H1 (cell line): ENCODE results near the gene CFAP54. TPM values are rescaled to one million over a fixed set of nuclear protein-coding genes. Genes with fewer than 3 reads are reported as not detected.
"Not testable (repeated sequence)": the region's sequence is repeated elsewhere in the genome, so short reads cannot be mapped to it uniquely, and the experiment has no call there.

Experiments used
- CTCF ChIA-PET: fragments of 300-600 bp; sonication (Branson Sonifier 250); formaldehyde crosslinking; loops from one replicate; lab custom pipeline; 2021; ENCODE audit not compliant: partially characterized antibody; lab: Charles Lee
- POLR2A ChIA-PET: fragments of 300-600 bp; sonication (Branson Sonifier 250); formaldehyde crosslinking; loops from one replicate; lab custom pipeline; 2021; ENCODE audit warnings: inconsistent platforms; ENCODE audit not compliant: partially characterized antibody; lab: Charles Lee
- DNase-seq, 2 experiments: peaks; one replicate each; pipeline versions ENCODE4 v3.0.0 to v3.0.0-alpha.2; 2010 to 2022; ENCODE audit warnings: low spot score in 2 of 2, low read depth in 1 of 2, mixed read lengths in 1 of 2
- FAIRE-seq: peaks from 2 replicates; lab custom pipeline; 2011; peaks lifted over from hg19 to GRCh38; lab: Jason Lieb, UNC
- H2AFZ ChIP-seq: 2 replicates; pipeline ENCODE4 v1.8.1; 2012; ENCODE audit warnings: low read length, inconsistent platforms
- H2AK5ac ChIP-seq: 2 replicates; pipeline ENCODE4 v1.6.1; 2013; ENCODE audit warnings: low read depth, low read length
- H2BK120ac ChIP-seq: replicated peaks from 2 replicates; pipeline ENCODE3; 2013; ENCODE audit warnings: low read depth, low read length, inconsistent platforms
- H2BK12ac ChIP-seq: 2 replicates; pipeline ENCODE4 v1.6.1; 2013; ENCODE audit warnings: low read depth, low read length
- H2BK15ac ChIP-seq: 2 replicates; pipeline ENCODE4 v1.6.1; 2013; ENCODE audit warnings: low read length
- H2BK20ac ChIP-seq: 2 replicates; pipeline ENCODE4 v1.6.1; 2013; ENCODE audit warnings: low read length
- H2BK5ac ChIP-seq: 2 replicates; pipeline ENCODE4 v1.6.1; 2013; ENCODE audit warnings: low read depth, low read length
- H3K14ac ChIP-seq: 2 replicates; pipeline ENCODE4 v1.6.1; 2013; ENCODE audit warnings: inconsistent platforms; ENCODE audit not compliant: insufficient read length
- H3K18ac ChIP-seq: 2 replicates; pipeline ENCODE4 v1.6.1; 2013; ENCODE audit warnings: low read length; ENCODE audit errors: extremely low read depth
- H3K23ac ChIP-seq: 2 replicates; pipeline ENCODE4 v1.6.1; 2013; ENCODE audit warnings: inconsistent platforms; ENCODE audit not compliant: insufficient read length
- H3K23me2 ChIP-seq: 2 replicates; pipeline ENCODE4 v1.6.1; 2013; ENCODE audit warnings: low read depth, low read length
- H3K27ac ChIP-seq: 2 replicates; pipeline ENCODE4 v1.6.1; 2011; ENCODE audit warnings: low read depth, low read length, inconsistent platforms
- H3K27me3 ChIP-seq, 4 experiments: replicated peaks in 1 of 4; 1 replicate in 1 of 4; 2 replicates in 3 of 4; pipeline versions ENCODE4 v1.6.1 to v1.8.1; 2011 to 2013; ENCODE audit warnings: low read length in 3 of 4, mild to moderate bottlenecking in 3 of 4, inconsistent platforms in 2 of 4, mixed read lengths in 2 of 4, moderate library complexity in 1 of 4; ENCODE audit not compliant: control insufficient read depth in 3 of 4, insufficient read depth in 3 of 4; ENCODE audit errors: extremely low read depth in 1 of 4
- H3K36me3 ChIP-seq, 4 experiments: 2 replicates each; pipeline versions ENCODE4 v1.6.1 to v1.8.1; 2011 to 2013; ENCODE audit warnings: mild to moderate bottlenecking in 4 of 4, low read length in 3 of 4, moderate library complexity in 2 of 4, control low read depth in 1 of 4, inconsistent platforms in 1 of 4; ENCODE audit not compliant: insufficient read depth in 4 of 4, control insufficient read depth in 2 of 4
- H3K4ac ChIP-seq: replicated peaks from 2 replicates; pipeline ENCODE3; 2013; ENCODE audit warnings: low read length, low read depth, mixed read lengths, inconsistent platforms; ENCODE audit not compliant: insufficient read length
- H3K4me1 ChIP-seq, 4 experiments: replicated peaks in 1 of 4; 1 replicate in 1 of 4; 2 replicates in 3 of 4; pipeline versions ENCODE4 v1.6.1 to v1.8.1; 2011 to 2013; ENCODE audit warnings: low read length in 3 of 4, inconsistent platforms in 2 of 4, mixed read lengths in 1 of 4; ENCODE audit not compliant: insufficient read depth in 4 of 4, control insufficient read depth in 3 of 4
- H3K4me2 ChIP-seq, 2 experiments: 2 replicates each; pipeline versions ENCODE4 v1.6.1 to v1.8.1; 2011 to 2013; ENCODE audit warnings: low read depth in 2 of 2, low read length in 2 of 2, control low read depth in 1 of 2, inconsistent platforms in 1 of 2, mild to moderate bottlenecking in 1 of 2; ENCODE audit not compliant: insufficient read depth in 1 of 2
- H3K4me3 ChIP-seq, 4 experiments: fragments of 200-600, 300-600 bp in 1 of 4; sonication (generic), shearing (Covaris generic), sonication (Bioruptor Twin) in 1 of 4; 2 replicates each; pipeline versions ENCODE4 v1.5.1 to v1.8.1; 2011 to 2016; ENCODE audit warnings: low read length in 4 of 4, low read depth in 3 of 4, control low read depth in 2 of 4, inconsistent platforms in 2 of 4, mild to moderate bottlenecking in 2 of 4, mixed read lengths in 1 of 4, moderate library complexity in 1 of 4; ENCODE audit not compliant: insufficient read depth in 2 of 4; ENCODE audit errors: extremely low read depth in 1 of 4
- H3K56ac ChIP-seq: replicated peaks from 2 replicates; pipeline ENCODE3; 2013; ENCODE audit warnings: low read depth, mild to moderate bottlenecking, mixed read lengths, low read length, inconsistent platforms; ENCODE audit not compliant: insufficient read length
- H3K79me1 ChIP-seq: 2 replicates; pipeline ENCODE4 v1.6.1; 2013; ENCODE audit warnings: low read depth, low read length, control low read depth
- H3K79me2 ChIP-seq, 2 experiments: 2 replicates each; pipeline versions ENCODE4 v1.6.1 to v1.8.1; 2012 to 2013; ENCODE audit warnings: low read length in 2 of 2, mild to moderate bottlenecking in 2 of 2, inconsistent platforms in 1 of 2; ENCODE audit not compliant: insufficient read depth in 2 of 2, control insufficient read depth in 1 of 2
- H3K9ac ChIP-seq, 4 experiments: replicated peaks in 1 of 4; 1 replicate in 1 of 4; 2 replicates in 3 of 4; pipeline versions ENCODE4 v1.6.1 to v1.8.1; 2011 to 2013; ENCODE audit warnings: low read depth in 3 of 4, low read length in 3 of 4, control low read depth in 2 of 4, mild to moderate bottlenecking in 2 of 4, moderate library complexity in 2 of 4, inconsistent platforms in 1 of 4; ENCODE audit errors: extremely low read depth in 1 of 4
- H3K9me3 ChIP-seq, 2 experiments: 2 replicates each; pipeline versions ENCODE4 v1.6.1 to v1.8.1; 2012 to 2013; ENCODE audit warnings: mild to moderate bottlenecking in 2 of 2, moderate library complexity in 2 of 2, control low read depth in 1 of 2, inconsistent platforms in 1 of 2, low read depth in 1 of 2, low read length in 1 of 2, mixed read lengths in 1 of 2; ENCODE audit not compliant: insufficient read depth in 2 of 2
- H4K20me1 ChIP-seq, 2 experiments: replicated peaks in 1 of 2; 2 replicates each; pipeline versions ENCODE3 to v1.8.1; 2011 to 2013; ENCODE audit warnings: inconsistent platforms in 2 of 2, low read length in 2 of 2, mild to moderate bottlenecking in 1 of 2; ENCODE audit not compliant: insufficient read depth in 2 of 2, control insufficient read depth in 1 of 2
- H4K5ac ChIP-seq: 2 replicates; pipeline ENCODE4 v1.6.1; 2013; ENCODE audit warnings: low read length, low read depth, mixed read lengths, inconsistent platforms; ENCODE audit not compliant: insufficient read length
- H4K8ac ChIP-seq: 2 replicates; pipeline ENCODE4 v1.8.0; 2013; ENCODE audit warnings: mild to moderate bottlenecking, moderate library complexity, low read length, inconsistent platforms; ENCODE audit not compliant: insufficient read depth; ENCODE audit errors: extremely low read depth
- H4K91ac ChIP-seq: replicated peaks from 2 replicates; pipeline ENCODE3; 2013; ENCODE audit warnings: low read length, mixed read lengths, inconsistent platforms; ENCODE audit not compliant: insufficient read length
- SP2 ChIP-seq: IDR thresholded peaks from 2 replicates; pipeline ENCODE4 v1.6.1; 2012; ENCODE audit warnings: mild to moderate bottlenecking, low read length, inconsistent platforms
- ZNF274 ChIP-seq: IDR thresholded peaks from 2 replicates; pipeline ENCODE4 v1.7.0; 2012; ENCODE audit warnings: low read length, borderline replicate concordance; ENCODE audit errors: extremely low read depth
- WGBS, 2 experiments: shearing (Covaris generic) in 1 of 2; methylation state at CpG; one replicate each; pipeline versions ENCODE4 v1.1.6 to v1.1.7; 2013 to 2015; ENCODE audit warnings: low lambda C conversion rate in 2 of 2, mixed read lengths in 2 of 2, inconsistent platforms in 1 of 2, low coverage in 1 of 2, missing lambda C conversion rate in 1 of 2; ENCODE audit not compliant: insufficient replicate concordance in 2 of 2, insufficient coverage in 1 of 2, insufficient read length in 1 of 2; ENCODE audit errors: extremely low coverage in 1 of 2, missing lambda C conversion rate in 1 of 2; 5-methylcytosine and 5-hydroxymethylcytosine counted together
- polyA plus RNA-seq, 7 experiments: library from polyadenylated mRNA; depleted of rRNA in 3 of 7; stranded (reverse) in 5 of 7; unstranded in 2 of 7; fragments of >200 nt in 5 of 7; fragments of 200-250 nt in 2 of 7; gene quantifications; 1 replicate in 5 of 7; 2 replicates in 1 of 7; 4 replicates in 1 of 7; pipeline versions ENCODE4 v1.2.1 to v1.2.3, GENCODE V29; 2011 to 2013; ENCODE audit warnings: missing spikeins in 2 of 7, mixed read lengths in 2 of 7
- total RNA-seq: library from RNA; stranded (reverse); fragmentation: NEBNext Ultra II Directional; extraction: Animal tissue kit (Norgen Biotek cat#: 25700); gene quantifications from 2 replicates; pipeline ENCODE4 v1.2.1, GENCODE V29; 2021

CFAP54 gene
- total and polyA plus RNA-seq, 2 of the 8 experiments (the other 6 are each of a cell fraction or from before 2014, with no cell fraction given), result 0.17 to 0.33 TPM

GRCh38 chr12:96670334-96670899 lies 181.0 kb downstream of the CFAP54 start (continued):
- TF ChIP-seq SP2 (no peak), ZNF274 (no peak)

GRCh38 chr12:96675519-96675918 lies 186.1 kb downstream of the CFAP54 start:
- POLR2A ChIA-PET, H3K4me1 ChIP-seq: not testable (repeated sequence)

More at GRCh38 chr12:96675519-96675918, 186.1 kb downstream of the CFAP54 start:
- H3K36me3 ChIP-seq, H3K4me2 ChIP-seq, H3K9ac ChIP-seq, H3K56ac ChIP-seq, H2AFZ ChIP-seq, H2AK5ac ChIP-seq, H4K8ac ChIP-seq, H2BK15ac ChIP-seq, H3K27me3 ChIP-seq, H4K91ac ChIP-seq, CTCF ChIA-PET, H4K20me1 ChIP-seq, H3K27ac ChIP-seq, H3K14ac ChIP-seq, H3K79me2 ChIP-seq, FAIRE-seq, H3K4me3 ChIP-seq, H2BK12ac ChIP-seq, H3K4ac ChIP-seq, H3K23ac ChIP-seq, DNase-seq, H4K5ac ChIP-seq, H2BK20ac ChIP-seq, H3K79me1 ChIP-seq, H3K18ac ChIP-seq, H2BK120ac ChIP-seq, H3K9me3 ChIP-seq, H2BK5ac ChIP-seq, H3K23me2 ChIP-seq: not testable (repeated sequence)
- 83% methylated on average over 3 of the region's 3 CpGs; no CpG with 5 or more reads in 1 of the 2 experiments for WGBS, 2 experiments
